Stomach (tissue), 9 donors: ENCODE measurements around the gene KPNB1. TPM values are rescaled to one million over a fixed set of nuclear protein-coding genes. Genes with fewer than 3 reads are reported as not detected.

ENCODE experiments used
- DNase-seq, 2 donors: peaks; one replicate each; pipeline versions ENCODE4 v3.0.0 to v3.0.0-alpha.2; 2013 to 2019
- H3K27ac ChIP-seq, 5 donors: fragments of 200-600 bp in 4 of 5; sonication (generic) in 4 of 5; one replicate each; pipeline ENCODE4 v1.5.1; 2013 to 2019; ENCODE audit warnings: mild to moderate bottlenecking in 1 of 5, moderate library complexity in 1 of 5
- H3K27me3 ChIP-seq, 3 donors: fragments of 200-600 bp; sonication (generic); one replicate each; pipeline ENCODE4 v1.5.1; 2017 to 2019; ENCODE audit warnings: mixed run types in 1 of 3
- H3K36me3 ChIP-seq, 4 donors: fragments of 200-600 bp; sonication (generic); 1 replicate in 3 of 4; 2 replicates in 1 of 4; pipeline ENCODE4 v1.5.1; 2016 to 2019
- H3K4me1 ChIP-seq, 4 donors: fragments of 200-600 bp; sonication (generic); one replicate each; pipeline ENCODE4 v1.5.1; 2016 to 2019
- H3K4me3 ChIP-seq, 4 donors: fragments of 200-600 bp; sonication (generic) in 3 of 4; one replicate each; pipeline ENCODE4 v1.5.1; 2016 to 2019; ENCODE audit warnings: mild to moderate bottlenecking in 1 of 4
- H3K9me3 ChIP-seq, 4 donors: fragments of 200-600 bp; sonication (generic); one replicate each; pipeline ENCODE4 v1.5.1; 2016 to 2019
- EP300 ChIP-seq: sonication (generic); formaldehyde crosslinking; IDR thresholded peaks from one replicate; pipeline ENCODE4 v1.6.1; 2017; ENCODE audit warnings: antibody characterized with exemption
- POLR2A ChIP-seq, 4 donors: fragments of 450-650 bp; IDR thresholded peaks; one replicate each; pipeline ENCODE4 v1.6.1; 2016; ENCODE audit warnings: antibody characterized with exemption in 4 of 4, control low read depth in 2 of 4, mild to moderate bottlenecking in 1 of 4, moderate library complexity in 1 of 4
- POLR2AphosphoS5 ChIP-seq, 3 donors: sonication (generic); formaldehyde crosslinking; IDR thresholded peaks; one replicate each; pipeline ENCODE4 v1.6.1; 2016; ENCODE audit warnings: antibody characterized with exemption in 3 of 3
- WGBS, 5 donors: extraction: QIAGEN DNeasy Blood & Tissue Kit in 3 of 5; methylation state at CpG; one replicate each; pipeline versions ENCODE4 v1.1.5 to v1.1.7; 2013 to 2018; 5-methylcytosine and 5-hydroxymethylcytosine counted together
- intact Hi-C: fragments of 100-400 bp; cut with DNase I; formaldehyde crosslinking; loops from one replicate; pipeline ENCODE4 v1.15.1; 2023; ENCODE audit warnings: low total_unique reads
- polyA plus RNA-seq, 3 donors: library from polyadenylated mRNA; stranded (reverse); fragments of 200-250 nt; gene quantifications; one replicate each; pipeline ENCODE4 v1.2.3, GENCODE V29; 2013
- total RNA-seq, 5 donors: library from RNA; depleted of rRNA; stranded (reverse); fragments of >200 nt; gene quantifications; one replicate each; pipeline versions ENCODE4 v1.1.0 to v1.2.3, GENCODE V29; 2014 to 2016
- TF ChIP-seq, protein P1 (sequence below), 7 experiments: fragments of 450-650 bp in 4 of 7; fragments of 200-600 bp in 3 of 7; sonication (generic) in 3 of 7; IDR thresholded peaks; one replicate each; pipeline ENCODE4 v1.5.1; 2016 to 2019; ENCODE audit warnings: antibody characterized with exemption in 7 of 7, control low read depth in 2 of 7, mild to moderate bottlenecking in 1 of 7
- donor health status: healthy with polysubstance abuse.
- donor health status: Bipolar disorder and iron deficiency.
- donor health status: healthy.

The KPNB1 gene
- total and polyA plus RNA-seq, 8 donors: 32.5 to 669 (median 155) TPM

DNA sequence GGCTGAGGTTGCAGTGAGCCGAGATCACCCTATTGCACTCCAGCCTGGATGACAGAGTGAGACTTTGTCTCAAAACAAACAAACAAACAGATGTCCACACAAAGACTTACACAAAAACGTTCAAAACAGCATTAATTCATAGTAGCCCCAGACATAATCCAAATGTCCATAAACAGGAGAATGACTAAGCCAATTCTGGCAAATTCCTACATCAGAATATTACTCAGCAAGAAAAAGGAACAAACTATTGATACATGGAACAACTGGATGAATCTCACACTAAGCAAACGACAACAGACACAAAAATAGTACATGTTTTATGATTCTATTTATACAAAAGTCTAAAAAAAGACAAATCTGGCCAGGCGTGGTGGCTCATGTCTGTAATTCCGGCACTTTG lies 10.8 kb upstream of the KPNB1 start:
- no peak overlapping the region for H3K4me3 ChIP-seq
- TF ChIP-seq, protein P1, sequence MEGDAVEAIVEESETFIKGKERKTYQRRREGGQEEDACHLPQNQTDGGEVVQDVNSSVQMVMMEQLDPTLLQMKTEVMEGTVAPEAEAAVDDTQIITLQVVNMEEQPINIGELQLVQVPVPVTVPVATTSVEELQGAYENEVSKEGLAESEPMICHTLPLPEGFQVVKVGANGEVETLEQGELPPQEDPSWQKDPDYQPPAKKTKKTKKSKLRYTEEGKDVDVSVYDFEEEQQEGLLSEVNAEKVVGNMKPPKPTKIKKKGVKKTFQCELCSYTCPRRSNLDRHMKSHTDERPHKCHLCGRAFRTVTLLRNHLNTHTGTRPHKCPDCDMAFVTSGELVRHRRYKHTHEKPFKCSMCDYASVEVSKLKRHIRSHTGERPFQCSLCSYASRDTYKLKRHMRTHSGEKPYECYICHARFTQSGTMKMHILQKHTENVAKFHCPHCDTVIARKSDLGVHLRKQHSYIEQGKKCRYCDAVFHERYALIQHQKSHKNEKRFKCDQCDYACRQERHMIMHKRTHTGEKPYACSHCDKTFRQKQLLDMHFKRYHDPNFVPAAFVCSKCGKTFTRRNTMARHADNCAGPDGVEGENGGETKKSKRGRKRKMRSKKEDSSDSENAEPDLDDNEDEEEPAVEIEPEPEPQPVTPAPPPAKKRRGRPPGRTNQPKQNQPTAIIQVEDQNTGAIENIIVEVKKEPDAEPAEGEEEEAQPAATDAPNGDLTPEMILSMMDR (IDR thresholded peaks at IDR 0.05): no peak
- TF ChIP-seq EP300: no peak
- no peak for TF ChIP-seq POLR2A (IDR thresholded peaks at IDR 0.05)
- 78 to 85% (median 82%) methylated on average over 5 of the region's 5 CpGs for WGBS, 5 donors
- no peaks in the 10 kb centered on the region for H3K27me3 ChIP-seq
- no peaks in the 10 kb centered on the region for H3K4me1 ChIP-seq
- H3K27ac ChIP-seq: no peak overlapping the region
- intact Hi-C loops: no loop called here
- H3K9me3 ChIP-seq: no peaks in the 10 kb centered on the region
- DNase-seq: no peak
- peaks cover 0 to 30% (median 23%) of the 10 kb centered on the region in 4 donors for H3K36me3 ChIP-seq

DNA sequence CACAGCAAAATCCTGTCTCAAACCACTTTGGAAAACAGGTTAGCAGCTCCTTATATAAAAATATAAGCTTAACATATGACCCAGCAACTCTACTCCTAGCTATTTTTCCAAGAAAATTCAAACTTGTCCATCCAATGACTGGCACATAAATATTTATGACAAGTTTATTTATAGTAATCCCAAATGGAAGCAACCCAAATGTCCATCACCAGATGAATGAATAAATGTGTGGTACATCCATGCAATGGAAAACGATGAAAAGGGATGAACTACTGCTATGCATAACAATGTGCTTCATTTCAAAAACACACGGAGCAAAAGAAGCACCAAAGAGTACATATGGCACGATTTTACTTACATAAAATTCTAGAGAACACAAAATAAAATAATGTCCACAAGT lies 9.6 kb upstream of the KPNB1 start:
- 71 to 89% (median 78%) methylated on average over 3 of the region's 3 CpGs for WGBS, 5 donors
- intact Hi-C loops: no loop called here
- TF ChIP-seq EP300 (no peak), POLR2AphosphoS5 (IDR thresholded peaks at IDR 0.05) (no peak), POLR2A (IDR thresholded peaks at IDR 0.05) (no peak)
- TF ChIP-seq, protein P1 (IDR thresholded peaks at IDR 0.05): no peak
- peaks cover 0 to 27% (median 17%) of the 10 kb centered on the region in 4 donors for H3K36me3 ChIP-seq
- no peak overlapping the region for H3K27ac ChIP-seq
- no peak overlapping the region for H3K4me3 ChIP-seq
- no peaks in the 10 kb centered on the region for H3K27me3 ChIP-seq
- H3K9me3 ChIP-seq: no peaks in the 10 kb centered on the region
- no peaks in the 10 kb centered on the region for H3K4me1 ChIP-seq
- DNase-seq: no peak

DNA sequence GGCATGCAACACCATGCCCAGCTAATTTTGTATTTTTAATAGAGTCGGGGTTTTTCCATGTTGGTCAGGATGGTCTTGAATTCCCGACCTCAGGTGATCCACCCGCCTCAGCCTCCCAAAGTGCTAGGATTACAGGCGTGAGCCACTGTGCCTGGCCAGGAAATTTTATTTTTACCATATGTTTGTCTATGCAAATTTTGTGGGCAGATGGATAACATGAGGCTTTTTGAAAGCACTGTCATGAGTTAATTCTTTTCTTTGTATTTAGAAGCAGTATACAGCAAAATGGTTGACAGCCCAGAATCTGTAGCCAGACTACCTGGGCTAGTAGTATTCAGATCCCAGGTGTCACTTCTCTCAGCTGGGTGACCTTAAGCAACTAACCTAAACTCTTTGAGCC lies 8.5 kb upstream of the KPNB1 start:
- intact Hi-C loops: no loop called here
- DNase-seq: no peak
- Histone ChIP-seq H3K4me1 (no peaks in the 10 kb centered on the region), H3K27me3 (no peaks in the 10 kb centered on the region), H3K27ac (no peak overlapping the region), H3K36me3 (peaks cover 0 to 18% (median 11%) of the 10 kb centered on the region in 4 donors), H3K4me3 (no peak overlapping the region), H3K9me3 (no peaks in the 10 kb centered on the region)
- no peak for TF ChIP-seq POLR2A (IDR thresholded peaks at IDR 0.05)
- TF ChIP-seq, protein P1 (IDR thresholded peaks at IDR 0.05): no peak
- TF ChIP-seq POLR2AphosphoS5 (IDR thresholded peaks at IDR 0.05): no peak
- no peak for TF ChIP-seq EP300
- 73 to 82% (median 79%) methylated on average over 4 of the region's 4 CpGs for WGBS, 5 donors

DNA sequence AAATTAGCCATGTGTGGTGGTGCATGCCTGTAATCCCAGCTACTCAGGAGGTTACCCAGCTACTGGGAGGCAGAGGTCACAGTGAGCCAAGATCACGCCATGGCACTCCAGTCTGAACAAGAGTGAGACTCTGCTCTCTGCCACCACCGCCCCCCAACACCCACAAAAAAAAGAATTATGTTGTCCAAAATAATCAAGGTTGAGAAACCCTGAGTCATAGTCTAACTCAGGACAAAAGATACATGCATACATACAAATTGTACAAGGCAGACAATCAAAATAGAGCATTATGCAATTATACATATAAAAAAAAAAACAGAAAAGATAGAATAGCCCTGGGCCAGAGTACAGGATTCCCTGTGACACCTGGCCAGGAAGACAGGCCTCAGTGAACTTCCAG lies 6.6 kb upstream of the KPNB1 start:
- Histone ChIP-seq H3K27ac (no peak overlapping the region), H3K4me3 (no peak overlapping the region), H3K27me3 (no peaks in the 10 kb centered on the region), H3K36me3 (peaks cover 0 to 3% (median 2%) of the 10 kb centered on the region in 4 donors), H3K9me3 (no peaks in the 10 kb centered on the region), H3K4me1 (peaks cover 0 to 13% (median 5%) of the 10 kb centered on the region in 4 donors)
- intact Hi-C loops: no loop called here
- WGBS, 5 donors: 78 to 98% (median 89%) methylated on average over 2 of the region's 2 CpGs
- no peak for DNase-seq
- no peak for TF ChIP-seq EP300
- no peak for TF ChIP-seq POLR2A (IDR thresholded peaks at IDR 0.05)
- TF ChIP-seq, protein P1 (IDR thresholded peaks at IDR 0.05): no peak
- TF ChIP-seq POLR2AphosphoS5 (IDR thresholded peaks at IDR 0.05): no peak
